HG02884 (cell line): ENCODE data around the gene ZC3H12C.
A peak's percentile ranks its signal among the peaks of the same experiment; 100 is the strongest.
"Not testable (repeated sequence)": the region's sequence is repeated elsewhere in the genome, so short reads cannot be mapped to it uniquely, and the experiment has no call there.

Experiments
- ATAC-seq: cut with Tn5 transposase; IDR thresholded peaks from one replicate; pipeline ENCODE4 v1.9.1; 2021; ENCODE audit warnings: mild to moderate bottlenecking, moderate library complexity; ENCODE audit not compliant: unreplicated experiment

ZC3H12C gene

DNA sequence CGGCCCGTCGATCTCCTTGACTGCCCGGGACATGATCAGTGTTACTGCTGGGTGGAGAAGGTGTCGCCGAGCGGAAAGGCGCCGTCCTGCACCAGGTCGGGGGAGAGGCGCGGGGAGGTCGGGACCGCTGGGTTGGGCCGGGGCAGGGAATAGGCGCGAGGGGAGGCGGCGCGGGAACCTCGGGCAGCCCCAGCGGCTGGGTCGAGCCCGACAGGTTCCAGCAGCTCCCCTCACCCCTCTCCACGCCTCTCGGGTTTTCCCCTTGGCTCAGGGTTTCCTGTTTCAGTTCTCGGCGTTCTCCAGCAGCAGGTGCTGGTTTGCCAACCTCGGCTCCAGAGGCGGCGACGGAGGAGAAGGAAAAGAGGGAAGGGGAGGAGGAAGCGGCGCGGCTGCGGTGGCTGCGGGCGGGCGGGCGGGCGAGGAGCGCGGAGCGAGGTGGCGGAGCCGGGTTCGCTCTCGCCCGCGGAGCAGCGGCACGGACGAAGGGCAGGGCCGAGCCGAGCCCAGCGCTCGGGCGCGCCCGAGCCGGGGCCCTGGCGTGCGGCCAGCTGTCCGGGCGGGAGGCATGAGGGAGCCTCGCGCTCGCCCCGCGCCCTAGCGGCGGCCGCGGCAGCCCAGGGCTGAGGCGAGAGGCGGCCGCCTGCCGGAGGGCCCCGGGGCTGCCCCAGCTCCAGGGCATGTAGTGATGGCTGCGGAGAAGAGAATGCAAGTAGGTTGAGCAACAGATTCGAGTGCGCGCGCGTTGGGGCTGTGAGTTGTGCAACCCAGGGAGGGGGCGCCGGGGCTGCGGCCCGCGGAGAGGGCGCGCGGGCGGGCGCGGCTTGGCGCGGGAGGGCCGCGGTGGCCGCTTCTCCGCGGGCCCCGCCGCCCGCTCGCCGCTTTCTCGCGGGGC lies at the start of gene ZC3H12C:
TSS of gene ZC3H12C (plus strand) at position 878 of the 892 bp plus-strand sequence. CDS start 20 bp downstream, outside the sequence.
- ATAC-seq: peak; percentile 51

- no peak for ATAC-seq
These were observed 48.8 kb upstream of the ZC3H12C start for GRCh38 chr11:110044226-110044968.

DNA sequence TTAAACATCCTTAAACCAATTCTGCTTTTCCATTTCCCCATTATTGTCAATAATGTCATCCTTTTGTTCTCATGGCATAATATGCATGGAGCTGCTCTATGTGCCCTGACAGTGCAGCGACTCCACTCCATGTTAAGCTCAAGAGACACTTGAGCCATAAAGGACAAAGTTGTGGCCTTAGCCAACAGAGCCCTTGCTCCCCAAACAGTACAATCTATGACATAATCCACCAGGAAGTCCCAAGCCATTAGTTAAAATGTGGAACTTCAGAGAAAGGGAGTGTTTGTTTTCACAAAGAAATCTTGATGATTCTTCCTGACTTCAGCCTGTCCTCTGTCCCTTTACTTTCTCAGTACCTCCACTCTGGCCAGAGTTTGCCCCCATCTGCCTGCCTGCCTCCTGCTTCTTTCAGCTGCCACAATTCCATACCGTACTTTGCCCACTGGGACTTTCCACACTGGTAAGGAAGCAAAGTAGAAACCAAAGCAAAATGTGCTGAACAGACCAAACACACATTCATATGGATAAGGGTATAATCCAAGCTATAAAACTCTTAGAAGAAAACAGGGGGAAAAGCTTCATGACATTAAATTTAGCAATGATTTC lies 46.3 kb upstream of the ZC3H12C start:
- no peak for ATAC-seq

- no peak for ATAC-seq
These were observed 43.5 kb upstream of the ZC3H12C start for GRCh38 chr11:110049501-110050200.

GRCh38 chr11:110050201-110050506 lies 43.0 kb upstream of the ZC3H12C start:
- ATAC-seq: no peak

GRCh38 chr11:110053848-110054414 lies 39.3 kb upstream of the ZC3H12C start:
- ATAC-seq: no peak

DNA sequence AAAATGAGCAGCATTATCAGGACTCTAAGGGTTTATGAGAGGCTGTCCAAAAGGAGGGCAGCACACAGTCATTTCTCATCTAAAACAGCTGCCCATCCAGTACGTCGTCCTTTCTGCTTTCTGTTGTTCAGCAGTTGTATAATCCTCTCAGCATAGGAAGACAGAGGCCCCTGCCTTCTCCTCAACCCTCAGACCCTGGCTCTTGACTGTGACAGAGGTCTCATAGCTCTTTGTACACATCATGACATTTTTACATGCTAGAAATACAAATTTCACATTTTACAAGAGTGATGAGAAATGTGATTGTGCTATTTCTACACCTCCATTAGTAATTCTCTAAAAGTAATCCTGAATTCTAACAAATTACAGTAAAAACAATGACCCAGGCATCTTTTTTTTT lies 36.2 kb upstream of the ZC3H12C start:
- ATAC-seq: no peak

GRCh38 chr11:110059706-110060463 lies 33.3 kb upstream of the ZC3H12C start:
- no peak for ATAC-seq

- ATAC-seq: no peak
These were observed 31.9 kb upstream of the ZC3H12C start for GRCh38 chr11:110061296-110061695.

DNA sequence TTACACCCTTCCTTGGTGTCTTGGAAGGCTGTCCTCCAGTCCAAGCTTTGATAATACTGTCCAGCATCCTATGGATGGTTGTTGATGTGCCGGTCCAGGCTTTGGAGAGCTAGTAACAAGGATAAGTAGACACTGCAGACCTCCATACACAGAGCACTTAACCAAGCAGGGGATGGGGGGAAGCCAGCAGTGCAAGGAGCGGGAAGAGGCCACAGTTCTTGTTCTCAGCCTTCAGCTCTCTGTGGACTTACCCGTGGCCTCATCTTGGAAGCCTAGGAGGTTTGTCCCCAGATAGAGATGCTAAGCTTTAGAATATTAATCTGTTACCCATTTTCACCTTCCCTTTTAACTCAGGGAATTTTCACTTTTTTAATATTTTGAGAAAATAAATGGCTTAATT lies 30.9 kb upstream of the ZC3H12C start:
- ATAC-seq: no peak

GRCh38 chr11:110065189-110065588 lies 28.0 kb upstream of the ZC3H12C start:
- no peak for ATAC-seq

DNA sequence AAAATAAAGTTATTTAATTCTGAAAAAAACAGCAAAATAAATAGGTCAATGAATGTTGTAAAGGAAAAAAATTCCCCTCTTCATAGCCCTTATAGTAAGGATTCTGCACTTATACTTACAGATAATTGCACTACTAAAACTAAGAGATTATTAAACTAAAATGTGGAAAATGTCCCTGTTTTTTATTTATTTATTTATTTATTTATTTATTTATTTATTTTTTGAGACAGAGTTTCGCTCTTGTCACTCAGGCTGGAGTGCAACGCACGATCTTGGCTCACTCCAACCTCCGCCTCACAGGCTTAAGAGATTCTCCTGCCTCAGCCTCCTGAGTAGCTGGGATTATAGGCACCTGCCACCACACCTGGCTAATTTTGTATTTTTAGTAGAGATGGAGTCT lies 25.2 kb upstream of the ZC3H12C start:
- not testable (repeated sequence) for ATAC-seq

DNA sequence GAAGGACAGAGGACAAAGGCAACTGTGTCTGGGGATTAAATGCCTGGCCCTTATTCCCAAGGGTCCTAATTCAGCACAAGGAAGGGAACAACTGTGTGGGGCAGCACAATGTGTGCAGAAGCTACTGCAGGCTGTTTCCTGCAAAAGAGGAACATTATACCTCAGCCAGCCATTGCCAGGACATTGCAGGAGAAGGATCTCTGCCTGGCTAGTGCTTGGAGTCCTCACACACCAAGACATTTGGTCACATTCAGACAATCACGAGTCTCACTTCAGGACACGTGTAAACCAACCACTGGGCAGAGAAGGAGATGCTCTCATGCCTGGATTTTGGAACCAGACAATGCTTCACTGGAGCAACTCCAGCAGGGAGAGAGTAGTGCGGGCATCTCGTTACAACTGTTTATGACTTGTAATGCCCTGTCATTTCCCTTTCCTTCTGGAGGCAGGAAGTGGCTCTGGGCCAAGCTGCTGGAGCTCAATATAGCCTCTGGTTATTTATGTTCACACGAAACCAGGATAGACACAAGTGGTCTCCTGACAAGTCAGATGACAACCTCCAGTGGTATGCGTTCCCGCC lies 23.9 kb upstream of the ZC3H12C start:
- no peak for ATAC-seq

- ATAC-seq: no peak
These were observed 23.0 kb upstream of the ZC3H12C start for GRCh38 chr11:110070176-110070575.

DNA sequence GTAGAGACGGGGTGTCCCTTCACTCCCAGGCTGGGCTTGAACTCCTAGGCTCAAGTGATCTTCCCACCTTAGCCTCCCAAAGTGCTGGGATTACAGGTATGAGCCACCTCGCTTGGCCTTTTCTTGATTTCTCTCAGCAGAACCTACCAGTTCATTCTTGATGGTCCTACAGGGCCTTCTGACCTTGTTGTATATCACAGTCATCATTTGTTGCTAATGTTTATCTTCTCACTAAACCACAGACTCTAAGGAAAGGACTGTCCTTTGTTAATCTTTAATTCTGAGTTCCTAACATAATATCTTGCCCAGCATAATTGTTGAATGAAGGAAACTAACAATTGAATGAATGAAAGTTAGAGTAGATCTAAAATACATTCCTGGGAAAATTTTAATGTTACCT lies 22.0 kb upstream of the ZC3H12C start:
- no peak for ATAC-seq

DNA sequence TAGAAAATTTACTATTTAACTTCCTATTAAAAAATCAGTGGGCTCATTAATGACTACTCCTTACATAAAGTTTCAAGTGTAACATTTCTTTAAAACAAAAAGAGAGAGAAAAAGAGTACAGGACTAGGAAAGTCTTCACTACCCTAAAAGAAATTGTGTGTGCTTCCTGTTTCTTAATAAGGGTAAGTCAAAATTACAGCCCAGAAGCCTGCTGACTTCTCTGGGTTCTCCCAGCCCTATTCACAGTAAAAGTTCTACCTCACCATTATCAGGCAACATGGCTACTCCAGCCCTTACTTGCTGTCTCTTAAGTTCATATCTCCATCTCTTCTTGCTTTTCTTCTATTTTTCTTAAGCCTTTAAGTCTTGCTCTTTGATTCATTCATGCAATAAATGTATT lies 20.3 kb upstream of the ZC3H12C start:
- ATAC-seq: no peak

DNA sequence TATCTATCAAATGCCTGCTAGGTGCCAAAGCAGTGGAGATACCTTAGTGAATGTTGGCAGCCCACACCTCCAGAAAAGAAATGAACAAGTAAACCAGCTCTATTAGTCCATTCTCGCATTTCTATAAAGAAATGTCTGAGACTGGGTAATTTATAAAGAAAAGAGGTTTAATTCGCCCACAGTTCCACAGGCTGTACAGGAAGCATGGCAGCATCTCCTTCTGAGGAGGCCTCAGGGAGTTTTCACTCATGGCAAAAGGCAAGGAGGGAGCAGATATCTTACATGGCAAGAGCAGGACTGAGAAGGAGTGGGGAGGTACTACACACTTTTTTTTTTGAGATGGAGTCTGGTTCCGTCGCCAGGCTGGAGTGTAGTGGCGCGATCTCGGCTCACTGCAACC lies 18.7 kb upstream of the ZC3H12C start:
- no peak for ATAC-seq

GRCh38 chr11:110075105-110075846 lies 17.9 kb upstream of the ZC3H12C start:
- ATAC-seq: no peak

DNA sequence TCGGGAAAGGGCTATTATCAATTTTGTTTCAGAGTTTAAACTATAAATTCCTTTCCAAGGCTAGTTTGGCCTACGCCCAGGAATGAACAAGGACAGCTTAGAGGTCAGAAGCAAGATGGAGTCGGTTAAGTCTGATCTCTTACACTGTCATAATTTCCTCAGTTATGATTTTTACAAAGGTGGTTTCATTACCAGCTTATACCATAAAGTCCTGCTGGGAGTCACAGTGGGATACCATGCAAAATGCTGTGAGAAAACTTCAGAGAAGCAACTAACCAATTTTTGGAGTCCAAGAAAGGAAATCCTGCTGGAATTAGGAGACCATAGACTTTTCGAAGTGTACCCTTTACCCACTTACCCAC lies 17.4 kb upstream of the ZC3H12C start:
- no peak for ATAC-seq
